22Rv1 (cell line): ENCODE measurements around the gene TCERG1L.

Experiments used
- CTCF ChIP-seq: fragments of 450-650 bp; IDR thresholded peaks from 2 replicates; pipeline ENCODE4 v1.5.1; 2017; ENCODE audit warnings: mild to moderate bottlenecking
- ZFX ChIP-seq: fragments of 450-650 bp; IDR thresholded peaks from 2 replicates; pipeline ENCODE4 v1.6.1; 2017; ENCODE audit warnings: antibody characterized with exemption, borderline replicate concordance

GRCh38 chr10:131130025-131130424, 181.5 kb downstream of the TCERG1L start:
- no peak for TF ChIP-seq CTCF
- no peak for TF ChIP-seq ZFX
